Measurements from ENCODE around the gene PSENEN.

PSENEN gene

GRCh38 chr19:35745328-35746086 lies at the start of gene PSENEN, which contains the start of gene U2AF1L4:
TSS of gene PSENEN (plus strand) at chr19:35745651. CDS start at chr19:35745931, 280 bp downstream.
TSS of gene U2AF1L4 (minus strand) at chr19:35745418. CDS start at chr19:35745391, 27 bp downstream.
- DNase-seq, result peak; percentile 100

DNA sequence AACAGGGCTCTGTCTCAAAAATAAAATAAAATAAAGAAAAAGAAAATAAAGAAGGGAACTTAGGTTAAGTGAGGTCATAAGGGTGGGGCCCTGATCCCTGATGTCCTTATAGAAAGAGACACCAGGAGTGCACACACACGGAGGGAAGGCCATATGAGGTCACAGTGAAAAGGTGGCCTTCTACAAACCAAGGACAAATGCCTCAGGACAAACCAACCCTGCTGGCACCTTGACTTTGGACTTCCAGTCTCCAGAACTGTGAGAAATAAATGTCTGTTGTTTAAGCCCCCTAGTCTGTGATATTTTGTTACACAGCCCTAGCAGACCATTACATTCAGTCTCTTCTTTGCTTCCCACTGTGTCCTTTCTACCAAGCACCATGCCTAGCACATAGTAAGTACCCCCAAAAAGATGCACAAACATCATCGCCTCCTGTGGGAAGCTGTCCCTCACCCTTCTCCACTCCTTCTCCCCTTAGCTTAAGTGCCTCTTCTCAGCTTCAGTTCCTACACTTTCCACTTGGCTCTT lies 49.5 kb upstream of the PSENEN start:
- no peak for DNase-seq

GRCh38 chr19:35696835-35697234 lies 48.6 kb upstream of the PSENEN start:
- DNase-seq, result no peak

DNA sequence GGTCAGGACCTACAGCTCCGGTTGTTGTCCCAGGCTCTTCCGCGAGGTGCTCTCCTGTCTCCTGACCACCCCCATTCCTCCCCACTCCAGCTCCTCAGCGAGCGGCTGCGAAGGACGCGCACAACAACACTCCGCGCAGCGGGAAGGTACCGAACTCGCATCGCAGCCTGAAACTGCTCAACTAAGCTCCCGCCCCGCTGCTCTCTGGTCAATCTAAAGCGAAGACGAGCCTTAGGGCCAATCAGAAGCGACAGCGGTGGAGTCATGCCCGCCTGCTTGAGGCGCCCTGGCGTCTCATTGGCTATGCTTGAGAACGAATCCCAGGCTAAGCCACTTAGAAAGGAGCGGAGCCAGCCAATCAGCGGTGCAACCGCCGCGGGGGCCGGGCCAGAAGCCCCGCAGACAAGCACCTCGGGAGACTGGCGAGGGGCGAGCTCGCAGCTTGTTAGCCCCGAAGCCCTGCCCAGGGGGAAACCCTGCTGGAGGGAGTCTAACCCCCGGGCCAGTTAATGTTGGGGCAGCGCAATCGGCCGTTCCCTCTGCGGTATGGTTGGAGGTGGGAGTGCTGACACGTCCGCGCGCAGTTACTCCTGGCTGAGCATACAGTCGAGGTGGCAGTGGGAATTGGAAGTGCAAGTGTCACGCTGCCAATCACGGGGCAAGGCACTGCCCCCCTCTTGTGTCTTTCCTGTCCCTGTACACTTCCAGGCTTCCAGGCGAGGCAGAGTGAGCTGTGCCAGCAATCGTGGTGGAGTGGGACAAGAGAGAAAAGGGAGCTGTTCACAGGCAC lies 43.0 kb upstream of the PSENEN start:
- DNase-seq, result peak; percentile 95

DNA sequence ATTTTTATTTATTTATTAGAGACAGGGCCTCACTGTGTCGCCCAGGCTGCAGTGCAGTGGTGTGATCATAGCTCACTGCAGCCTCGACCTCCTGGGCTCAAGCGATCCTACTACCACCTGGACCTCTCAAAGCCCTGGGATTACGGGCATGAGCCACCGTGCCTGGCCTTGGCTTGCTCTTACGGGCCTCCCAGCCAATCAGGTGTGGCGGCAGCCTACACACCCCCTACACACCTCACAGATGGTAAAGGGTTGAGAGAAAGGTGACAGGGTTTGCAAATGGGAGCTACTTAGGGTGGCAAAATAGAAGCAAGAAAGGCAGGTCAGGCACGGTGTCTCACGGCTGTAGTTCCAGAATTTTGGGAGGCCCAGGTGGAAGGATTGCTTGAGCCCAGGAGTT lies 42.1 kb upstream of the PSENEN start:
- DNase-seq, result no peak

- no peak for DNase-seq
Measured at GRCh38 chr19:35704218-35704617, 41.2 kb upstream of the PSENEN start, which contains the start of gene ZBTB32. TSS of gene ZBTB32 (plus strand) at chr19:35704558. CDS start at chr19:35714627, 10,069 bp downstream.

DNA sequence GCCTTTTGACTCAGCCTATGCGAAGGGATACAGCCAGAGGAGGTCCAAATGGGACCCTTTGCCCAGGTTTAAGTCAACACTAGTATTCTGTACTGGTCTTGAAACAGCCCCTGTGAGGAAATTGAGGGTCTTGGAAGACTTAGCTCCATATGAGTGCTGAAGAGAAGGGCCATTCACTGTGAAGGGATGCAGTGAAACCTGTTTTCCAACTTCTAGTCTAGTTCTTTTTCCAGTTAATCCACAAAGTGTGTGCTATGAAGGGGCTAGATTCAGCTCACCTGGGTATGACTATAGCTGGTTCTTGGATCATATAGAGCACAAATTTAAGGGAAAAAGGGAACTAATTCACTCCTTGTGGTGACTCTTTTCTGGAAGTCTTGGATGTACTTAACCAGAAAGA lies 37.1 kb upstream of the PSENEN start:
- DNase-seq, result no peak

- DNase-seq, result no peak
Measured at GRCh38 chr19:35710784-35711723, 34.4 kb upstream of the PSENEN start.

DNA sequence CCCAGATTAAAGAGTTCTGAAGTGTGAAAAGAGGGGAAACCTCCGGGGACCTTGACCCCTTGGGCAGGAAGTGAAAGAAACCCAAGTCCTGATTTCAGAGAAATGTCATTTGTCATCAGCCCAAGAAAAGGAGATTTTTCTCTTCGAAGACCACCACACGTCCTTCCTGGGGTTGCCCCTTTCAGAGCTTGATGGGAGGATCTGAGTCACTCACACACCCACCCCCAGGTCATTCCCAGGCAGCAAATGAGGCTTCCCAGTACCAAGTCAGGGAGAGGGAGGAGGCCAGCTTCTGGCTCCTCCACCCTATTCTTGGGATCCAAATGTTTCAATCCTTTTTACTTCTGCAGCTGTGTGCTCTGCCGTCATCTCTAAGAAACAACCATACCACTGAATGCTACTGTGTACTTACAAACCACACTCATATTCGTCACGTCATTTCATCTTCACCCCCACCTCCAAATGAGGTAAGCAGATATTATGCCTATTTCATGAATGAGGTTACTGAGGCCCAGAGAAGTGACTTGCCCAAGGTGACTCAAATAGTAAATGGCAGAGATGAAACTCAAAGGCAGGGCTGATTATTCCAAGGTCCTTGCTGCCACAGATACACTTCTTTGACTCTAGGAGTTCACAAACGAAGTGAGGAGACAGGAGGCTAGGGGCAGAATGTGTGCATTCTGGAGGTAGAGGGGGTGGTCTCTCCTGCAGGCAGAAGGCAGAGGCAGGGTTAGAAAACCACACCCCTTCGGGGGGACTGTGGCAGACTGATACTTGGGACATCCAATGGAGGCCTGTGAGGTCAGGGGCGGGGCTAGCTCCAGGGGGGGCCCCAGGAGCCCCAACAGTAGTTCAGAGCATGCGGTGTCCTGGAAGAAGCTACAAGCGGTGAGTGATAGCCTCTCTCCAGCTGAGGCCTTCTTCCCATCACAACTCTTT lies 32.6 kb upstream of the PSENEN start:
- peak; percentile 48 for DNase-seq

GRCh38 chr19:35713506-35713850 lies 32.0 kb upstream of the PSENEN start:
- no peak for DNase-seq

DNA sequence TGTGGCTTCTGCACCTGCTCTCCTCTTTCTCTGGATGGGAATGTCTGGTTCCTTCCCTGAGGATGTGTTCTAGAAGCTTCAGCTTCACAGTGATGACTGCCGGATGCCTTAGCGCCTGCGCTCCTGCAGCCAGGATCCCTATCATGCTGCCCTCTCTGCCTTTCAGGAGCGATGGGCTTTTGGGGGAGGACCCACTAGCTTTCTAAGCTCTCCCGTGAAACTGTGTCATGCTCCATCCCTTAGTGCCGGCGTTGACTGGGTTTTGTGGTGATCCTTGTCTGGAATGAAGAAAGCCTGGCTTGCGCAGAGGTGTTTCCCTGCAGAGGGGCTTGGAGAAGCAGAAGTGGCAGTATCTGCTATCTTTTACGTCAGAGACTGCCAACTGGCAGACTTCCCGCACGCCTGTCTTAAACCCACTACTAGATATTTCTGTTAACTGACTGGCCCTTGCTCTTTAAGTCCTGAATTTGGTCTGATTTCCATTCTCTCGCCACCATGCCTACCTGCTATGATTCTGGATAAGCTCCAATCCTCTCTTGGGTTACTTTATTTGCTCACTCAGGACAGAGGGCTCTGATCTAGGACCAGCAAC lies 31.5 kb upstream of the PSENEN start:
- no peak for DNase-seq

DNA sequence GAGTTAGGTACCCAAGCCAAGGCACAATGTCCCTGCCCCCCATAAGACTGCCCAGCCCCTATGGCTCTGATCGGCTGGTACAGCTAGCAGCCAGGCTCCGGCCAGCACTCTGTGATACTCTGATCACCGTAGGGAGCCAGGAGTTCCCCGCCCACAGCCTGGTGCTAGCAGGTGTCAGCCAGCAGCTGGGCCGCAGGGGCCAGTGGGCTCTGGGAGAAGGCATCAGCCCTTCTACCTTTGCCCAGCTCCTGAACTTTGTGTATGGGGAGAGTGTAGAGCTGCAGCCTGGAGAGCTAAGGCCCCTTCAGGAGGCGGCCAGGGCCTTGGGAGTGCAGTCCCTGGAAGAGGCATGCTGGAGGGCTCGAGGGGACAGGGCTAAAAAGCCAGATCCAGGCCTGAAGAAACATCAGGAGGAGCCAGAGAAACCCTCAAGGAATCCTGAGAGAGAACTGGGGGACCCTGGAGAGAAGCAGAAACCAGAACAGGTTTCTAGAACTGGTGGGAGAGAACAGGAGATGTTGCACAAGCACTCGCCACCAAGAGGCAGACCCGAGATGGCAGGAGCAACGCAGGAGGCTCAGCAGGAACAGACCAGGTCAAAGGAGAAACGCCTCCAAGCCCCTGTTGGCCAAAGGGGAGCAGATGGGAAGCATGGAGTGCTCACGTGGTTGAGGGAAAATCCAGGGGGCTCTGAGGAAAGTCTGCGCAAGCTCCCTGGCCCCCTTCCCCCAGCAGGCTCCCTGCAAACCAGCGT lies 30.7 kb upstream of the PSENEN start:
- DNase-seq, result no peak

DNA sequence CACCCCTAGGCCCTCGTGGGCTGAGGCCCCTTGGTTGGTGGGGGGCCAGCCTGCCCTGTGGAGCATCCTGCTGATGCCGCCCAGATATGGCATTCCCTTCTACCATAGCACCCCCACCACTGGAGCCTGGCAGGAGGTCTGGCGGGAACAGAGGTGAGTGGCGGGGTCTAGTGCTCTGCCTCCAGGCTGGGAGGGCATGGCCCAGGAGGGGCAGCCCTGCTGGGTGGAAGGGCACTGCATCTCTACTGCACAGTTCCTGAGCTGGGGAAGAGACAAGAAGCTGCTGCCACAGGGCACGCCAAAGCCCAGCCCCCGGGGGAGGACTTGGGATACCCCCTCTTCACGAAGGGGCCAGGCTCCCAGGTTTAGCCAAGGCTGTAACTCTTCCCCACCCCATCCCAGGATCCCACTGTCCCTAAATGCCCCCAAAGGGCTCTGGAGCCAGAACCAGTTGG lies 30.1 kb upstream of the PSENEN start:
- no peak for DNase-seq

- DNase-seq, result no peak
Measured at GRCh38 chr19:35715981-35716800, 29.3 kb upstream of the PSENEN start.

DNA sequence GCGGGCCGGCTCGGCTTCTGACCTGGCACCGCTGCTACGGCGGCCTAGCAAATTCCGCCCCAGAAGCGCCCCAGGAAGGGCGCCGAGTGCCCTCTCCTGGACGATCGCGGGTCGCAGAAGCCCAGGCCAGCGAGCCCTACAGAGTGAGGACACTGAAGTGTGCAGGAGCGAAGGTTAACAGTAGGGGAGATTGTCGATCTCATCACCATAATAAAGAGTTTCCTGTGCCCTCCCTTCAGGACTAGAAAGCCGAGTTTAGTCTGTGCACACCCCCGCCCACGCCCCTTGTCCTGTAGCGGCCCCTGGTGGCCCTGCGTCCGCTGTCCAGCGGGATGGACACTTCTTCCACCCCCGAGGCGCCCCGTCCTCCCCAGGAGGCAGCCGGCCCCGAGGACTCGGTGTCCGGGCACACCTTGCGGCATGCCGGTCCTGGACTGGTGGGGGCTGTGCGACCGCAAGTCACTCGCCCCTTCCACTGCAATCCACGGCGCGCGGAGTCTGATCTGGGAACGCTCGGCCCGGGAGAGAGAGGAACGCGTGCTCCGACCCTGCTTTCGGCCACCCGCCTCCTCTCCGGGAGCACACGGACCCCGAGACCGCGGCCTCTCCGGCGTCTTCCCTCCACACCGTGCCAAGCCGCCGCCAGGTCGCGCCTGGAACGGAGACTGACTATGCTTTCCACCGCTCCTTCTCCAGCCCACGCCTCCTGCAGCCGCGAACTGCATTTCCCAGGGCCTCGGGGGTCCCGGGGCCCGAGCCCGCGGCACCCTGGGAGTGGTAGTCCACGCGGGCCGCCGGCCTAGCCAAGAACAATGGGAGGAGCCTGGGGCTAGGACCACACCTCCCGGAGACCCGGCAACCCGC lies 28.4 kb upstream of the PSENEN start:
- peak; percentile 98 for DNase-seq

DNA sequence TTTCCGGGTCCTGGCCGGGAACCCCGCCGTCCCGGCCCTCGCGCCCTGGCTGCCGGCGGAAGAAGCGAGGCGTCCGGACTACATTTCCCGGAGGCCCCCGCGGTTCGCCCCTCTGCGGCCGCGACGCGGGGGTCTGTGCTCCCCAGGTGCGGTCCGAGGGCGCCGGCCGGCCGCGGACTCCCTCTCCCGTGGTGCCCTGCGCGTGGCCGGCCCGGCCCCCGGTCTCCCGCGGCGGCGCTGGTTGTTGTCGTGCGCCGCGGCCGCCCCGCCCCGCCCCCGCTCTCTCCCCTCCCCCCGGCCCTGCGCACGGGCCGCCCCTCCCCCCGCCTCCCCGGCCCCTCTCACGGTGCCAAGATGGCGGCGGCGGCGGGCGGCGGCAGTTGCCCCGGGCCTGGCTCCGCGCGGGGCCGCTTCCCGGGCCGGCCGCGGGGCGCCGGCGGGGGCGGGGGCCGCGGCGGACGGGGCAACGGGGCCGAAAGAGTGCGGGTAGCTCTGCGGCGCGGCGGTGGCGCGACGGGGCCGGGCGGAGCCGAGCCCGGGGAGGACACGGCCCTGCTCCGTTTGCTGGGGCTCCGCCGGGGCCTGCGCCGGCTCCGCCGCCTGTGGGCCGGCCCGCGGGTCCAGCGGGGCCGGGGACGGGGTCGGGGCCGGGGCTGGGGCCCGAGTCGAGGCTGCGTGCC lies 27.6 kb upstream of the PSENEN start, which contains the start of gene KMT2B:
Gene KMT2B (plus strand): TSS at position 339 of the 680 bp plus-strand sequence. CDS start 16 bp downstream, at position 355.
- DNase-seq, result no peak

DNA sequence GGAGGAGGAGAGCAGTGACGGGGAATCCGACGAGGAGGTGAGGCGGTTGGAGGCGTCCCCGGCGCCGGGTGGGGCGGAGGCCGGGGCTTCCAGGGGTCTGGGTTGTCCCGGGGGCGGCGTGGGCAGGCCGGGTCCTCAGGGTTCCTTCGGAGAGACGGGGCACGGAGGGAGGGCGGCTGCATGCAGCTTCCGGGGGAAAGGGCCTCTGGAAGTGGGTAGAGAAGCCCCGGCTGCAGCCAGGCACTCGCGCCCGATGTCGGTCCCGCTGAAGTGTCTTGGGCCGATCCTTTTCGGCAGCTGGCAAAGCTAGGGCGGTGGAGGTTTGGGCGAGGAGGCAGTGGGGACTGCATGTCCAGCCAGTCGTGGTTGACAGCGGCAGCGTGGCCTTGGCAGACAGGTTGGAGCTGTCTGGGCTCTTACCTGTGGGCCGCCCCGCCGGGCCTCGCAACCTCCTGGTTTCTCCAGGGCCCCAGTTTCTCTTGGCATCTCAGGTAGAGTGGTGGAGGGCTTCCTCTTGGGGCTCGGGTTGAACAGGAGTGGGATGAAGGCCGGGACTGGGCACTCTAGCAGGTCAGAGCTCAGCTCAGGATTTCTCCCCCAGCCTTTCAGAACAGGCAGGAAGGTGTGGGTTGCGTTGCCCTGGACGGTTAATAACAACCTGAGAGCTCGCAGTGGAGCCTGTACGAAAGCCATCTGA lies 27.0 kb upstream of the PSENEN start:
- DNase-seq, result no peak
